Testis (tissue), 3 donors: ENCODE data around the gene KLRK1. TPM values are rescaled to one million over a fixed set of nuclear protein-coding genes. Genes with fewer than 3 reads are reported as not detected.
"Not testable (repeated sequence)": the region's sequence is repeated elsewhere in the genome, so short reads cannot be mapped to it uniquely, and the experiment has no call there.

Experiments
- DNase-seq: peaks from one replicate; pipeline ENCODE4 v3.0.0-alpha.2; 2019
- H3K27ac ChIP-seq, 2 donors: fragments of 200-600 bp; sonication (generic); one replicate each; pipeline ENCODE4 v1.5.1; 2019
- H3K27me3 ChIP-seq: fragments of 200-600 bp; sonication (generic); one replicate; pipeline ENCODE4 v1.5.1; 2019
- H3K36me3 ChIP-seq: fragments of 200-600 bp; sonication (generic); one replicate; pipeline ENCODE4 v1.5.1; 2017; ENCODE audit warnings: low read depth; ENCODE audit errors: missing control alignments
- H3K4me1 ChIP-seq: fragments of 200-600 bp; sonication (generic); one replicate; pipeline ENCODE4 v1.5.1; 2019
- H3K4me3 ChIP-seq, 2 donors: fragments of 200-600 bp; sonication (generic); one replicate each; pipeline ENCODE4 v1.5.1; 2017 to 2019
- H3K9me3 ChIP-seq: fragments of 200-600 bp; sonication (generic); one replicate; pipeline ENCODE4 v1.5.1; 2017
- POLR2A ChIP-seq: fragments of 450-650 bp; IDR thresholded peaks from one replicate; pipeline ENCODE4 v1.6.1; 2017; ENCODE audit warnings: antibody characterized with exemption, mild to moderate bottlenecking, moderate library complexity
- WGBS, 2 donors: methylation state at CpG; one replicate each; pipeline ENCODE4 v1.1.5; 2018; 5-methylcytosine and 5-hydroxymethylcytosine counted together
- intact Hi-C: fragments of 100-400 bp; cut with DNase I; formaldehyde crosslinking; loops from one replicate; pipeline ENCODE4 v1.15.1; 2023; ENCODE audit warnings: low total_unique reads
- polyA plus RNA-seq: library from polyadenylated mRNA; stranded (reverse); fragments of 350-450 nt; fragmentation: Illumina TruSeq; extraction: RNeasy Lipid Tissue Mini Kit (QIAGEN cat#74804); gene quantifications from one replicate; pipeline ENCODE4 v1.2.3, GENCODE V29; 2014; ENCODE audit warnings: low read depth, low replicate concordance; ENCODE audit not compliant: insufficient read depth
- total RNA-seq, 2 donors: library from RNA; depleted of rRNA; stranded (reverse); fragments of >200 nt; gene quantifications; one replicate each; pipeline ENCODE4 v1.2.3, GENCODE V29; 2016
- TF ChIP-seq, protein P1 (sequence below), 3 experiments: fragments of 450-650 bp in 2 of 3; fragments of 200-600 bp in 1 of 3; sonication (generic) in 1 of 3; IDR thresholded peaks; one replicate each; pipeline ENCODE4 v1.5.1; 2016 to 2019; ENCODE audit warnings: antibody characterized with exemption in 3 of 3, mild to moderate bottlenecking in 2 of 3, moderate library complexity in 1 of 3

Gene KLRK1
- total and polyA plus RNA-seq, 3 donors from 2014 or later: 1.3 to 5.4 (median 2.8) TPM

DNA sequence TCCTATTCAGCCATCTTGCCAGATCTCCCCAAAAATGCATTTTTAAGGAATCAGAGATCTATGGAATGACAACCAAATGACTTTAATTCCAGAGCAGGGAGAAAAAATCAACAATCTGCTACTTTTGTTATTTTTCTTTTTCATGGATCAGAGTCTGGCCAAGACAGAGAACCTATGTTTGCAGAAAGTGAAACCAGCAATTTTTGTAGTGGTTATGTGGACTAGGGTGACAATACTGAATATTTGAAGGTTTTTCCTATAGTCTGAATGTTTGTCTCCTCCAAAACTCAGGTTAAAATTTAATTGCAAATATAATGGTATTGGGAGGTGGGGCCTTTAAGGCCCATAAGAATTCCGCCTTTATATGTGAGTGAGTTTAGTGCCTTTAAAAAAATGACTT is 30.9 kb downstream of the KLRK1 start:
- Histone ChIP-seq H3K4me1 (peaks cover 16% of the 10 kb centered on the region), H3K27me3 (no peaks in the 10 kb centered on the region), H3K36me3 (no peaks in the 10 kb centered on the region), H3K27ac (no peak overlapping the region), H3K4me3 (no peak overlapping the region), H3K9me3 (no peaks in the 10 kb centered on the region)
- intact Hi-C loops: no loop called here
- no peak for DNase-seq
- 88 to 100% methylated on average over 1 of the region's 1 CpG for WGBS, 2 donors
- TF ChIP-seq POLR2A: no peak
- TF ChIP-seq, protein P1, sequence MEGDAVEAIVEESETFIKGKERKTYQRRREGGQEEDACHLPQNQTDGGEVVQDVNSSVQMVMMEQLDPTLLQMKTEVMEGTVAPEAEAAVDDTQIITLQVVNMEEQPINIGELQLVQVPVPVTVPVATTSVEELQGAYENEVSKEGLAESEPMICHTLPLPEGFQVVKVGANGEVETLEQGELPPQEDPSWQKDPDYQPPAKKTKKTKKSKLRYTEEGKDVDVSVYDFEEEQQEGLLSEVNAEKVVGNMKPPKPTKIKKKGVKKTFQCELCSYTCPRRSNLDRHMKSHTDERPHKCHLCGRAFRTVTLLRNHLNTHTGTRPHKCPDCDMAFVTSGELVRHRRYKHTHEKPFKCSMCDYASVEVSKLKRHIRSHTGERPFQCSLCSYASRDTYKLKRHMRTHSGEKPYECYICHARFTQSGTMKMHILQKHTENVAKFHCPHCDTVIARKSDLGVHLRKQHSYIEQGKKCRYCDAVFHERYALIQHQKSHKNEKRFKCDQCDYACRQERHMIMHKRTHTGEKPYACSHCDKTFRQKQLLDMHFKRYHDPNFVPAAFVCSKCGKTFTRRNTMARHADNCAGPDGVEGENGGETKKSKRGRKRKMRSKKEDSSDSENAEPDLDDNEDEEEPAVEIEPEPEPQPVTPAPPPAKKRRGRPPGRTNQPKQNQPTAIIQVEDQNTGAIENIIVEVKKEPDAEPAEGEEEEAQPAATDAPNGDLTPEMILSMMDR (IDR thresholded peaks at IDR 0.05): no peak

DNA sequence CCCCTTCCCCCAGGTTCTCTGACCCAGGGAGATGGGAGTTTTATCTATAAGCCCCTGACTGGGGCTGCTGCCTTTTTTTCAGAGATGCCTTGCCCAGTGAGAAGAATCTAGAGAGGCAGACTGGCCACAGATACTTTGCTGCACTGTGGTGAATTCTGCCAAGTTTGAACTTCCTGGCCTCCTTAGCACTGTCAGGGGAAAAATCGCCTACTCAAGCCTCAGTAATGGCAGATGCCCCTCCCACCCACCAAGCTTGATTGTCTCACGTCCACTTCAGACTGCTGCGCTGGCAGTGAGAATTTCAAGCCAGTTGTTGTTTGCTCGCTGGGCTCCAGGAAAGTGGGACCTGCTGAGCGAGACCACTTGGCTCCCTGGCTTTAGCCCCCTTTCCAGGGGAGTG is 31.7 kb downstream of the KLRK1 start:
- Histone ChIP-seq H3K27ac (no peak overlapping the region), H3K27me3 (no peaks in the 10 kb centered on the region), H3K36me3 (no peaks in the 10 kb centered on the region), H3K4me1 (peaks cover 14% of the 10 kb centered on the region), H3K9me3 (no peaks in the 10 kb centered on the region), H3K4me3 (no peak overlapping the region)
- intact Hi-C loops: no loop called here
- TF ChIP-seq, protein P1 (IDR thresholded peaks at IDR 0.05): no peak
- TF ChIP-seq POLR2A: no peak
- 79 to 89% methylated on average over 3 to 5 of the region's 5 CpGs for WGBS, 2 donors
- DNase-seq: no peak

DNA sequence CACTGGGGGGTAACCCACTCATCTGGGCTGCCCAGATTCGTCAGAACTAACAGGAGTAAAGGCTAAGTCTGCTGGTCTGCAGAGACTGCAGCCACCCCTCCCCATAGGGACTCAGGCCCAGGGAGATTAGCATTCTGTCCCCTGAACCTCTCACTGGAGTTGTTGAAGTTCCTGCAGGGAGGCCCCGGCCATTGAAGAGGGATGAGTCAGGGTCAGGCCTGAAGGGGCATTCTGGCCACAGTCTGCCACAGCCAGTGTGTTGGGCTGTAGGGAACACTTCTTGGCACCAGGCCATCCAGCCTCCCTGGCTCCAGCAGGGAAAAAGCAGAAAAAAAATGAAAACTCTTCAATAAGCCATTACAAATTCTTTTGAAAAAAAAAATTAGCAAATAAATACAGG is 35.3 kb downstream of the KLRK1 start:
- no peaks in the 10 kb centered on the region for H3K4me1 ChIP-seq
- TF ChIP-seq, protein P1 (IDR thresholded peaks at IDR 0.05): no peak
- TF ChIP-seq POLR2A: no peak
- no peaks in the 10 kb centered on the region for H3K9me3 ChIP-seq
- DNase-seq: peak; percentile 21
- 65 to 69% methylated on average over 1 to 2 of the region's 2 CpGs for WGBS, 2 donors
- H3K27ac ChIP-seq: no peak overlapping the region
- intact Hi-C loops: no loop called here
- no peak overlapping the region for H3K4me3 ChIP-seq
- H3K27me3 ChIP-seq: no peaks in the 10 kb centered on the region
- H3K36me3 ChIP-seq: no peaks in the 10 kb centered on the region

DNA sequence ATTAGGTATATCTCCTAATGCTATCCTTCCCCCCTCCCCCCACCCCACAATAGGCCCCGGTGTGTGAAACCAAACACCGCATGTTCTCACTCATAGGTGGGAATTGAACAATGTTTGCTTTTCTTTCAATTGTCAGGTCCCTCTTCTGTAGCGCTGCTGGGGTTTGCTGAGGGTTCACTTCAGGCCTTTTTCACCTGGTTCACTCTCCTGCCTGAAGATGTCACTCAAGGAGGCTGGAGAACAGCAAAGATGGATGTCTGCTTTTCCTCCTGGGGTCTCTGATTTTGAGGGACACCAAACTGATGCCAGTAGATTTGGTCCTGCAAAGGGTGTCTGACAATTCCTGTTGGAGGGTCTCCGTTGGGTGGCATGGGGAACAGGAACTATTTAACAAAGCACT is 35.8 kb downstream of the KLRK1 start:
- Histone ChIP-seq H3K4me1 (no peaks in the 10 kb centered on the region), H3K9me3 (no peaks in the 10 kb centered on the region), H3K36me3 (no peaks in the 10 kb centered on the region), H3K4me3 (no peak overlapping the region), H3K27ac (no peak overlapping the region), H3K27me3 (no peaks in the 10 kb centered on the region)
- TF ChIP-seq, protein P1 (IDR thresholded peaks at IDR 0.05): no peak
- TF ChIP-seq POLR2A: no peak
- intact Hi-C loops: no loop called here
- DNase-seq: no peak
- WGBS, 2 donors: 80 to 87% methylated on average over 2 to 4 of the region's 4 CpGs

DNA sequence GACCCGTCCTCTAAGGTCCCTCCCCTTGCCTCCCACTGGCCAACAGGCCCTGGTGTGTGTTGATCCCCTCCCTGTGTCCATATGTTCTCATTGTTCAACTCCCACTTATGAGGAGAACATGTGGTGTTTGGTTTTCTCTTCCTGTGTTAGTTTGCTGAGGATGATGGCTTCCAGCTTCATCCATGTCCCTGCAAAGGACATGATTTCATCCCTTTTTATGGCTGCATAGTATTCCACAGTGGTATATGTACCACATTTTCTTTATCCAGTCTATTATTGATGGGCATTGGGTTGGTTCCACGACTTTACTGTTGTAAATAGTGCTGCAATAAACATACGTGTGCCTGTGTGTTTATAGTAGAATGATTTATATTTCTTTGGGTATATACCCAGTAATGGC is 38.4 kb downstream of the KLRK1 start:
- DNase-seq, H3K4me3 ChIP-seq, intact Hi-C loops, H3K27me3 ChIP-seq, H3K9me3 ChIP-seq, H3K27ac ChIP-seq, H3K36me3 ChIP-seq, H3K4me1 ChIP-seq: not testable (repeated sequence)
- 51 to 73% methylated on average over 3 of the region's 3 CpGs for WGBS, 2 donors
